ENCODE measurements around the gene DDX21. TPM values are rescaled to one million over a fixed set of nuclear protein-coding genes. Genes with fewer than 3 reads are reported as not detected.

The DDX21 gene
- total RNA-seq, 4 donors from 2014 or later: 8.8 to 29.5 (median 17.0) TPM

DNA sequence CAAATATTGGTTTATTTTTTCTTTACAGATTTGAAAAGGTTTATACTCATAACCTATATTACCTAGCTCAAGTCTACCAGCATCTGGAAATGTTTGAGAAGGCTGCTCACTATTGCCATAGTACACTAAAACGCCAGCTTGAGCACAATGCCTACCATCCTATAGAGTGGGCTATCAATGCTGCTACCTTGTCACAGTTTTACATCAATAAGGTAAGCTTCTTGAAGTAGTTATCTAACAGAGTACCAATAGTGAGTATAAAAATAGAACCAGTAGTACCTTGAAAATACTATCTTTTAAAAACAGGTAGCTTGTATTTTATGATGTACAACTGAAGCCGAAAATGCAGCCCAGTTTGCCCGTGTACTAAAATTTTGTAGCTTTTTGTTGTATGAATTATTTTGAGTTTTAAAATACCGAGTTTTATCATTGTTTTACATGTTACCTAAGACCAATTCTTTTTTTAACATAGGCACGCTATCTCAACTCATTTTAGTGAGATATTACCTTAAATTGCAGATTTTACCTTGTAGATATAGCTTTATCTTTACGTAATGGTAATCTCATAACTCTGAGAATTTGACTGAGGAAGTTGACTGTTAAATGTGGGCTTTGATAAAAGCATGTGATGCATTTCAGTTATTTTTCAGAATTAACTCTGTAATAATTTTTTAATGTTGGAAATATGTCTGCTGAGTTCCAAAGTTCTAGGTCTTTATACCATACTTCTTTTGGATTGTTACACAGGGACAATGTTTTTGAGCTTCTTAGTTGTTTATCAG, 49.9 kb downstream of the DDX21 start:
- intact Hi-C loops (cut with DNase I; ENCODE audit: low total_unique reads): loop anchor here (10.0 kb wide), 1 partner anchor 89 kb away; no protein-coding TSS in a partner anchor
- H3K36me3 ChIP-seq: peaks cover 0 to 36% (median 15%) of the 10 kb centered on the region in 4 donors

DNA sequence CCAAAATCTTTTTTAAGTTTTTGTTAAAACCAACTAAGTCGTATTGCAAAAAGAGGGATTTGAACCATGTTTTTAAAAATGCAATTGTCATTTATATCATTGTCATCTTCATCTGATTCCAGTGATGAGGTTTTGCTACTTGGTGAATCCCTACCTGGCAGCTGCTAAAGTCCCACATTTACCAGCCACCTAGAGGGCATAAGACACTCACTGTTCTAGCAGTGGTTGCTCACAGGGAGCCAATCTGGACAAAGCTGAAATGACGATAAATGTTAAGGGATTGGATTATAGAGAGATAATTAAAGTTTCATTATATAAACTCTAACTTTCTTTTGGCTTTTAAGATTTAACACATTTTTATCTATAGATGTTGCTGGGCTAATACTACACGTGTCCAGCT, 51.3 kb downstream of the DDX21 start:
- intact Hi-C loops (cut with DNase I; ENCODE audit: low total_unique reads): loop anchor here (10.0 kb wide), 1 partner anchor 88 kb away; no protein-coding TSS in a partner anchor

More for the DNA sequence above, 49.9 kb downstream of the DDX21 start:
- 90 to 95% methylated on average over 6 of the region's 6 CpGs for WGBS, 2 donors (ENCODE audit: low coverage in 1 of 2)
- Histone ChIP-seq H3K9me3 (no peaks in the 10 kb centered on the region), H3K27me3 (no peaks in the 10 kb centered on the region), H3K4me1 (peaks cover 0 to 8% (median 0%) of the 10 kb centered on the region in 4 donors), H3K27ac (no peak overlapping the region), H3K4me3 (no peak overlapping the region)
- DNase-seq: no peak
- no peak for TF ChIP-seq EP300 (IDR thresholded peaks at IDR 0.05; ENCODE audit: low read depth)
- TF ChIP-seq POLR2AphosphoS5 (IDR thresholded peaks at IDR 0.05): no peak
- TF ChIP-seq POLR2A (IDR thresholded peaks at IDR 0.05): no peak
- TF ChIP-seq, protein P1, sequence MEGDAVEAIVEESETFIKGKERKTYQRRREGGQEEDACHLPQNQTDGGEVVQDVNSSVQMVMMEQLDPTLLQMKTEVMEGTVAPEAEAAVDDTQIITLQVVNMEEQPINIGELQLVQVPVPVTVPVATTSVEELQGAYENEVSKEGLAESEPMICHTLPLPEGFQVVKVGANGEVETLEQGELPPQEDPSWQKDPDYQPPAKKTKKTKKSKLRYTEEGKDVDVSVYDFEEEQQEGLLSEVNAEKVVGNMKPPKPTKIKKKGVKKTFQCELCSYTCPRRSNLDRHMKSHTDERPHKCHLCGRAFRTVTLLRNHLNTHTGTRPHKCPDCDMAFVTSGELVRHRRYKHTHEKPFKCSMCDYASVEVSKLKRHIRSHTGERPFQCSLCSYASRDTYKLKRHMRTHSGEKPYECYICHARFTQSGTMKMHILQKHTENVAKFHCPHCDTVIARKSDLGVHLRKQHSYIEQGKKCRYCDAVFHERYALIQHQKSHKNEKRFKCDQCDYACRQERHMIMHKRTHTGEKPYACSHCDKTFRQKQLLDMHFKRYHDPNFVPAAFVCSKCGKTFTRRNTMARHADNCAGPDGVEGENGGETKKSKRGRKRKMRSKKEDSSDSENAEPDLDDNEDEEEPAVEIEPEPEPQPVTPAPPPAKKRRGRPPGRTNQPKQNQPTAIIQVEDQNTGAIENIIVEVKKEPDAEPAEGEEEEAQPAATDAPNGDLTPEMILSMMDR (IDR thresholded peaks at IDR 0.05): no peak
- in situ Hi-C loops (cut with MboI; ENCODE audit: low pct_ligation_motif_present in 1 of 4, low pct_unique_long_range_greater_than_20kb in 1 of 4, low sequenced_read_pairs in 3 of 4): loop anchor here in 3 of 4 donors (5.0 to 25.0 kb wide), 3 partner anchors 86 to 106 kb away; partner anchors contain the start of gene VPS26A (in 1 of the 3)

GRCh38 chr10:69009360-69009759, 53.4 kb downstream of the DDX21 start:
- Histone ChIP-seq H3K27ac (no peak overlapping the region), H3K36me3 (peaks cover 0 to 48% (median 25%) of the 10 kb centered on the region in 4 donors)
- in situ Hi-C loops (cut with MboI; ENCODE audit: low pct_ligation_motif_present in 1 of 4, low pct_unique_long_range_greater_than_20kb in 1 of 4, low sequenced_read_pairs in 3 of 4): loop anchor here in 3 of 4 donors (5.0 to 25.0 kb wide), 3 partner anchors 83 to 103 kb away; partner anchors contain the start of gene VPS26A (in 1 of the 3)

More for the DNA sequence above, 51.3 kb downstream of the DDX21 start:
- in situ Hi-C loops (cut with MboI; ENCODE audit: low pct_ligation_motif_present in 1 of 4, low pct_unique_long_range_greater_than_20kb in 1 of 4, low sequenced_read_pairs in 3 of 4): loop anchor here in 3 of 4 donors (5.0 to 25.0 kb wide), 3 partner anchors 85 to 105 kb away; partner anchors contain the start of gene VPS26A (in 1 of the 3)
- H3K4me3 ChIP-seq: no peak overlapping the region
- H3K27ac ChIP-seq: no peak overlapping the region
- H3K27me3 ChIP-seq: no peaks in the 10 kb centered on the region
- no peaks in the 10 kb centered on the region for H3K9me3 ChIP-seq
- H3K4me1 ChIP-seq: peaks cover 0 to 8% (median 0%) of the 10 kb centered on the region in 4 donors
- DNase-seq: no peak
- TF ChIP-seq, protein P1 (IDR thresholded peaks at IDR 0.05): no peak
- TF ChIP-seq POLR2A (IDR thresholded peaks at IDR 0.05) (no peak), EP300 (IDR thresholded peaks at IDR 0.05; ENCODE audit: low read depth) (no peak), POLR2AphosphoS5 (IDR thresholded peaks at IDR 0.05) (no peak)
- WGBS, 2 donors (ENCODE audit: low coverage in 1 of 2): 77 to 93% methylated on average over 3 of the region's 3 CpGs
- H3K36me3 ChIP-seq: peaks cover 0 to 35% (median 19%) of the 10 kb centered on the region in 4 donors

More at GRCh38 chr10:69009360-69009759, 53.4 kb downstream of the DDX21 start:
- peaks cover 0 to 7% (median 0%) of the 10 kb centered on the region in 4 donors for H3K4me1 ChIP-seq
- 81 to 86% methylated on average over 2 of the region's 2 CpGs for WGBS, 2 donors (ENCODE audit: low coverage in 1 of 2)
- TF ChIP-seq EP300 (IDR thresholded peaks at IDR 0.05; ENCODE audit: low read depth) (no peak), POLR2A (IDR thresholded peaks at IDR 0.05) (no peak), POLR2AphosphoS5 (IDR thresholded peaks at IDR 0.05) (no peak)
- TF ChIP-seq, protein P1 (IDR thresholded peaks at IDR 0.05): no peak
- H3K4me3 ChIP-seq: no peak overlapping the region
- H3K27me3 ChIP-seq: no peaks in the 10 kb centered on the region
- intact Hi-C loops (cut with DNase I; ENCODE audit: low total_unique reads): loop anchor here (10.0 kb wide), 1 partner anchor 85 kb away; no protein-coding TSS in a partner anchor
- DNase-seq: no peak
- H3K9me3 ChIP-seq: no peaks in the 10 kb centered on the region
